Right ventricle myocardium superior (tissue), 1 donor: Measurements from ENCODE around the gene GBP7. TPM values are rescaled to one million over a fixed set of nuclear protein-coding genes. Genes with fewer than 3 reads are reported as not detected.
"Not testable (repeated sequence)": the region's sequence is repeated elsewhere in the genome, so short reads cannot be mapped to it uniquely, and the experiment has no call there.

Experiments
- ATAC-seq: fragments of 200-7000 bp; cut with Tn5 transposase; one replicate; pipeline ENCODE4 v1.9.1; 2020; ENCODE audit warnings: mild to moderate bottlenecking; ENCODE audit not compliant: poor library complexity
- DNase-seq: peaks from one replicate; pipeline ENCODE4 v3.0.0-alpha.2; 2020
- intact Hi-C: fragments of 100-400 bp; cut with DNase I; formaldehyde crosslinking; loops from one replicate; pipeline ENCODE4 v1.11.2; 2022
- total RNA-seq: library from RNA; stranded (reverse); fragmentation: NEBNext Ultra II Directional; extraction: Animal tissue kit (Norgen Biotek cat#: 25700); gene quantifications from one replicate; pipeline ENCODE4 v1.2.1, GENCODE V29; 2021
- donor health status: DM: no; HTN: yes; CAD: no; lungs with severe emphysema.

The GBP7 gene
- total RNA-seq, 1 donor from 2014 or later, result not detected

DNA sequence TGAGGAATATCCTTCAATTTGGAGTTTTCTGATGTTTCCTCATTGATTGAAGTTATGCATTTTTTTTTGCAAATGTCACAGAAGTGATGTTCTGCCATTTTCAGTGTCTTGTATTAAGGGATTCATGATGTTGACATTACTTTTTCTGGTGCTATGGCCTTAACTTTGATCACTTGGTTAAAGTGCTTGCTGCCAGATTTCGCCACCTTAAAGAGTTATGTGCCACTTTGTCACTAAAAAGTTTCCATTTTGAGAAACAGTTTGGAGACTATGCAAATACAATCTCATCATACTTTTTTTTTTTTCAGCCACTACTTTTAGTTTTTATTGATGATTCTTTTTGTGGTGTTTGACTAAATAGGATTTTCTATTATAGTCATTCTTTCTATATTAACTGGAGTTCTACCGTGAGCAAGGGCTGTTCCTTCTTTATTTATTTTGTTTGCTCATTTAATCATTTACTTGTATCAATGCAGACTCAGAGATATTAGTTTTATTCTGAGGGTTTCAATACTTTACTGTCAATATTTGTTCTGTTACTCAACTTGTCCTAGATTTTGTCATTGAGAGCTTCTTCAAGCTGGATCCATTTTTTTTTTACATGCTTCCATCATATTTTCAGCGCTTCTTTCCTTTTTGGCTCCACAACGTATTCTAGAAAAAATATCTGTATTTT lies 3.2 kb downstream of the GBP7 start:
- ATAC-seq (no peak), DNase-seq (no peak)
- intact Hi-C loops, result no loop called here

DNA sequence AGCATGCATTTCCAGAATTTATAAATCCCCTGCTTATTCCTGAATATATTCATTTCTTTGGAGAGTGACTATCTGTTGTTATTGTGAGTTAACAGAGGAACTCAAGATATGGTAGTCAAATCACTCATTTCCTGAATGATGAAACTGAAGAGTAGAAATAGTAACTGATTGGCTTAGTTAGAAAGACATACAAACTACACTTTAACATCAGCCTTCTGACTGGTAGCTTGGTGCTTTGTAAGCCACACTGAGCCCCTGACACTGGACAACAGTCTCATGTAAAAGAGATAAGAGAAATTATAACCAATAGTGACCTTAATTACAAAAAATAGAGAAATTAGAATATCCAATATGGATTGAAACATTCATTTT lies 4.8 kb downstream of the GBP7 start:
- intact Hi-C loops, result no loop called here
- DNase-seq, result no peak
- no peak for ATAC-seq

DNA sequence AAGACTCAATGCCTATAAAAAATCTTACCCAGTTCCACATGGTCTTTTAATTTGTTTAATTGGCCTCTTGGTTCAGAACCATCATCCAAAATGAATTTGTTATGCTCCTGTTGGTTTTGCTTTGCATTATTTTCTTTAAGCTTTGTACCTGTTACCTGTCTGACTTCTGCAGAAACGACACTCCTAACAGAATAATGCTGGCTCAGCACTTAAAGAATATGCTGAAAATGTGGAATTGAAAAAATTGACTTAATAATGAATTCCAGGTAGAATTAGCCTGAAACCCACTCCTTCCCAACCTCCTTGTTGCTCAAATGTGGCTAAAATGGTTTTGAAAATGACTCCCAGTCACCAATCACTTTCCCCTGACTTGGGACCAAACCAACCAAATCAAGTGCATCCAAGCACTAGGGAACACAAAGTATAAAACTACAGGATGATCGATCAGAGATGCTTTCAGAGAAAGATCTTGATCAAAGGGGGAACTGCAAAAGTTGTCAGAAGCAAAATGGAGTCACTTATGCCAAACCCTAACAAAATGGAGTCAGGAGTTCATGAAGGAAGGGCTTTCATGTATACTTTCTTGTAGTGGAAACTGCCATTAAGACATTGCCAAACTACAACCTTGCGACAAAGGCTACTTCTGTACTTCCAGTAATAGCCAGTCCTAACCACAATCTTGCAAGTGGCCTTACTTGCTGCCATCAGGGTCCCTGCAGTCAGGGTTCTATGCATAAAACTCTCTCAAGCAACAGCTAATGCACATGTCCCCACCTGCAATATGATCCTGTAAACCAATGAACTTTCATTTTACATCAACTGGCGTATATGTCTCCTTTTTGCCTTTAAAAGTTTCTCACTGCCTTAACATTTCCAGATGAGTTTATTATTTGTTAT lies 5.4 kb downstream of the GBP7 start:
- no peak for ATAC-seq
- intact Hi-C loops, result no loop called here
- DNase-seq, result no peak

DNA sequence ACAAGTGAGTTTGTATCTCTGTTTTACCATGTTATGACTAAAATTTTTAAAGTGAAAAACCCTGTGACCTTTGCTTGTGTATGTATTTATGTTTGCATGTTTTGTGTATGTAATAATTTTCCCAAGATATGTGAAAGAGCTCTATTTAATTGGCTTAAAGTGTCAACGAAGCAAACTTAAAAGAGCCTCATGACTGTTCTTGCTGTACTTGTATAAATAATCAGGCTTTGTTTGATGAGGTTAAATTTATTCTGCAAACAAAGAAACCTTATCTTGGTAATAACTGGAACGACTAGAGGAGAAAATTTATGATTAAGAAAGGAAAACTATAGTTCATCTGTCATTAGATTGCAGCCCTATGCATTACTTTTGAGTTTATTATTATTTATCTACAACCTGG lies 6.6 kb downstream of the GBP7 start:
- DNase-seq, result no peak
- intact Hi-C loops, result no loop called here

DNA sequence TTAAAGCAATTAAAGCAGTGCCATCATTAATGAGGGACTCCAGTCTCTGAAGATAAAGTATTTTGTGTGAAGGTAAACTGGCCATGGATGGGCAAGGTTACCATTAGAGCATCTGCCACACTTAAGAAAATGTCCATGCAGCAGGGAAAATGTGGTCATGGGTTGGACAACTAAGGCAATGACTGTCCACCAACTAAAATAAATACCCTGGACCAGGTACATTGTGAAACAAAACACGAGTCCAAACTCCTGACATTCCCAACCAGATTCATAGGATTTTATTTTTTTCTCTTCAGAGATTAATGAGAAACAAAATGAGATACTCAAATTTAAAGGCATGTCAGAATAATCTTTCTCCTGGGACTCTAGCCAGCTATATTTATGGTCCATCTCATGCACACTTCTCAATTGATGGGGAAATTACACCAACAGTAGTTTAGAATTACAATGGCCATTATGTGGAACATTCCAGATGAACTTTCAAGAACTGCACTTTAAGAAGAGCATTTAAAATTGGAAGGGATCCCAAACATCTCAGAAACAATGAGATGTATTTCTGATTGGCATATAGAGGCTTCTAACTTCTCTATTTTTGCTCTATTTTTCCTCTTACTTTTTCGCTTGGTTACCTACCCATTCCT lies 8.1 kb downstream of the GBP7 start:
- no peak for DNase-seq
- no peak for ATAC-seq
- intact Hi-C loops, result no loop called here

More for the DNA sequence above, 6.6 kb downstream of the GBP7 start:
- ATAC-seq, result no peak

DNA sequence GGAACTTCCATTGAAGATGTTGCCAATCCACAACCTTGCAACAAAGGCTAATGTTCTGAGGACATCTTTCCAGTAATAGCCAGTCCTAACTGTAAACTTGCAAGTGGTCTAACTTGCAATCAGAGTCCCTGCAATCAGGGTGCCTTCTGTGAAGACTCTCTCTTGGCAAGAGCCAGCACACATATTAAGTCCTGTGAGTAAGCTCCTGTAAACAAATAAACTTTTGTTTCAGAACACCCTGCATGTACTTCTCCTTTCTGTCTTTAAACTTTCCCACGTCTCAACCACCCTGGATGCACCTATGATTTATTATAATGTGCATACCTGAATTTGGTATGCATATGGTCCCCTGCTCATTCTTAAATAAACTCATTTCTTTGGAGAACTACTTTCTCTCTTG lies 9.1 kb downstream of the GBP7 start:
- no peak for DNase-seq
- no peak for ATAC-seq
- intact Hi-C loops, result no loop called here

DNA sequence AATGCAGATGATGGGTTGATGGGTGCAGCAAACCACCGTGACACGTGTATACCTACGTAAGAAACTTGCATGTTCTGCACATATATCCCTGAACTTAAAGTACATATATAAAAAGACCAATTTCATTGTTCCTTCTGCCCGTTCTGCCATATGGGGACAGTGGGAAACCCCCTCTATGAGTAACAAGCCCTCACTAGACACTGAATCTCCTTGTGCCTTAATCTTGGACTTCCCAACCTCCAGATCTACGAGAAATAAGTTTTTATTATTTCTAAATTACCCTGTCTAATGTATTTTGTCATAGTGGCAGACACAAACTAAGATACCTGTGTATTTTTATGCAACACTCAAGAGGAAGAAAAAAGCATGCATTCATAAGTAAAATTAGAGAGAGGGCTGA lies 10.0 kb downstream of the GBP7 start:
- no peak for ATAC-seq
- intact Hi-C loops, result no loop called here
- no peak for DNase-seq

DNA sequence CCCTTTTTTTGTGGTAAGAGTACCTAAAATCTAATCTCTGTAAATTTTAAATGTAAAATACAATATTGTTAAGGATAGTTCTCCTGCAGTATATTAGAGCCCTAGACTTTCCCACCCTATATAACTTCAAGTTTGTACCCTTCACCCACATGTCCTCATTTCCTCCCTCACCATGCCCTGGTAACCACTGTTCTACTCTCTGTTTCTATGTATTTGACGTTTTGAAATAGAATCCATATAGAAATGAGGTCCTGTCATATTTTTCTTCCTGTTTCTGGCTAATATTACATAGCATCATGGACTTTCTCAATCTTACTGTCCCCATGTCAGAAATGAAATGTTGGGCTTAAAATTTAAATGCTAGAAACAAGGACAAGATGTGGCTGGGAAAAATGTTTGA lies 24.8 kb downstream of the GBP7 start:
- ATAC-seq (no peak), DNase-seq (no peak)
- intact Hi-C loops, result no loop called here

DNA sequence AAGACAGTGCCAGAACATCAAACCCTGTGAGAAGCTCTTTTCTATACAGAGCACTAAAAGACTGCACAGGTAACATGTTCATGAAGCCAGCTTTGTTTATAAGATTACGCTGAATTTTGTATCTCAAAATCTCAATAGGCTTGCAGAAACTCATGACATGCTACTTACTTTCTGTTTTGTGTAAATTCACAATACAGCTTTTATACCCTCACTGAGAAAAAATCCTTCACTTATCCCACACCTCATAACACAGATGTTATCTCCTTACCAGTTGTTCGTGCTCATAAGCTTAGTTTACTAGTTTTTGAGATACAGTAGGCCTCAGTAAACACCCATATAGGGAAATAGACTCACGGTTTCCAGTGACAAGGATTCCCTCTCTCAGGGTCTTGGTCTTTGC lies 25.8 kb downstream of the GBP7 start:
- intact Hi-C loops, result no loop called here
- ATAC-seq, result no peak
- DNase-seq, result no peak

DNA sequence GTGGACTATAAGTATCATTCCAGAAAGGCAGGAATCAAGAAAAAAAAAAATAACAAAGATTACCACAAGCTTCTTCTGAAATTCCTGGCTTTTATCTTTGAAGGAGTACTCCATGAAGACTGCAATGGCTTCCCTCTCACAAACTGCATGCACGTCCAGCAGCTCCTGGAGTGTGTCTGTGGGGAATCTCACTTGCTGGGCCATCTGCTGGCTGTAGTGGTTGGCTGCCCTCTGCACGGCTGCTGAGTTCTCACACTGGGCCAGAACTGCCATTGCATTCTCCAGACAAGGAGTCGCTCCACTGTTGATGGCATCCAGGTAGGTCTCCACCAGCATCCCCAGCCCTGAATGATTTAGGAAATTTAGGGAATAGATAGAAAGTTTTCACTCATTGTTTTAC lies 26.6 kb downstream of the GBP7 start:
- ATAC-seq (peak; percentile 53), DNase-seq (peak; percentile 44)
- intact Hi-C loops, result no loop called here

DNA sequence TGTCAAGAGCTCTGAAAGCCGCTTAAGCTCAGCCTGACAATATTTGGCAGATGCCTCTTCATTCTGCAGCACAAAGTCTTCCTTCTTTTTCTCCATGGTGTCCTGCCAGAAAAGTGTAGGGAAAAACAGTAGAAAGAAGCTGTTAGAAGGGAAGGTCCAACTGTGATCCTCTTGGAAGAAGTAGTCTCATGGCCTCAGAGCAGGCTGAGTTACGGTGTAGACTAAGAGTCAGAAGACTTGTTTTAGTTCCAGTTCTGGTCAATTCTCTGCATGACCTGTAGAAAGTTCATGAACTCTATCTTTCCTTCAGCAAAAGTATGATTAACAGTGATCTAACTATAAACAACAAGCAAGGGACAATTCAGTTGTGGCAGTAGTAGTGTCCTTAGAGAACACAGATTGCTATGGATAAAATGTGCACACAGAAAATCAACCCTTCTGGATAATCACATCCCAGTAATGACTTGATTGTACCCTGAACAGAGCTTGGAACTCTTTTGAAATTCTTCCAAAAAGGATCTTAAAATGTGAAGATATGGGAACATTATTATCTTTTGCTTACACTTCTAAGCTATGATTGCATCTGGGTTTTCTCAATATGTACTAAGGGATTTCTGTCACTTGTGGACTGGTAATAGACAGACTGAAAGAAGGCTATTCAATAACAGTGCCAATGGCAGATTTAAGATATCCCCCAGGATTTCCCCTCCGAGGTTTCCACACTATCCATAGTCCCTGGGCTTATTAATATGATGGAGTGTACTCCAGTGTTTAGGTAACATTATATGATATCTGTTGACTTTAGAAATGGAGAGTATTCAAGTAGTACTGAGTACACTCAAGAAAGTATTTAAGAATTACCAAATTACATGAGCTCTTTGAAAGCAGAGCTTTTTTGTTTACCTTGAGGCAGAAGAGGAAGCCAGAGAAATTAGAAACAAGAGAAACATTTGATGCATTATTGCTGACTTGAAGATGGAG lies 27.8 kb downstream of the GBP7 start:
- ATAC-seq (no peak), DNase-seq (no peak)
- intact Hi-C loops, result no loop called here

DNA sequence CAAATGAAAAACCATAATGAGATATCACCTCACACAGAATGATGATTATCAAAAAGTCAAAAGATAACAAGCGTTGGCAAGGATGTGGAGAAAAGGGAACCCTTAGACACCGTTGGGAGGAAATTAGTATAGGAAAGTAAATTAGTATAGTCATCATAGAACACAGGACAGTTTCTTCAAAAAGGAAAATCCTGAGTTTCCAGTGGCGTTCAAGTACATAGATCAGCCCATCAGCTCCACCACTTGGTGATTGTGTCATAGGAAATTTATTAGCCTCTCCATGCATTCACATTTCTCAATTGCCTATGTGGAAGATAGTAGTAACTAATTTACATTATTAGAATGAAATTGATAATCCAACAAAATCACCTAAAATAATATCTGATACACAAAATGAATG lies 29.1 kb downstream of the GBP7 start:
- ATAC-seq (no peak), DNase-seq (no peak)
- intact Hi-C loops, result no loop called here

DNA sequence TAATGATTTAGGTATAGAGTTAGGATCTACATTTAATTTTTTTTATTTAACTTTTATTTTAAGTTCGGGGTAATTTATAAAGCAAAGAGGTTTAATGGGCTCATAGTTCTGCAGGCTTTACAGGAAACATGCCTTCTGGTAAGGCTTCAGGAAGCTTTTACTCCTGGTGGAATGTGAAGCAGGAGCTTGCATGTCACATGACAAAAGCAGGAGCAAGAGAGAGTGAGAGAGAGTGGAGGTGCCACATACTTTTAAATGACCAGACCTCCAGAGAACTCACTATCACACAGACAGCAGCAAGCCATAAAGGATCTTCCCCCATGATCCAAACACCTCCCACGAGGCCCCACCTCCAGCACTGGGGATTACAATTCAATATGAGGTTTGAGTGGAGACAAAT lies 32.3 kb downstream of the GBP7 start:
- no peak for ATAC-seq
- intact Hi-C loops, result no loop called here
- no peak for DNase-seq

DNA sequence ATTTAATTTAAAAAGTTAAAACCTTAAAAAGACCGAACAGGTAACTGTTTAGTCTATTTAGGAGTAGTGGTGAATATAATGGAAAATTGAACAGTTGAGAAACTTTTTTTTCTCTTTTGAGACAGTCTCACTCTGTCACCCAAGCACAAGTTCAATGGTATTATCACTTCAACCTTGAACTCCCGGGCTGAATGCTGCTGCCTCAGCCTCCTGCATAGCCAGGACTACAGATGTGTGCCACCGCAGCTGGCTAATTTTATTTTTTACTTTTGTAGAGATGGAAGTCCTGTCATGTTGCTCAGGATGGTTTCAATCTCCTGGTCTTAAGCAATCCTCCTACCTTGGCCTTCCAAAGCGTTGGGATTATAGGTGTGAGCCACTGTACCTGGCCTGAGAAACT lies 33.6 kb downstream of the GBP7 start:
- intact Hi-C loops, result no loop called here
- ATAC-seq, result no peak
- no peak for DNase-seq

DNA sequence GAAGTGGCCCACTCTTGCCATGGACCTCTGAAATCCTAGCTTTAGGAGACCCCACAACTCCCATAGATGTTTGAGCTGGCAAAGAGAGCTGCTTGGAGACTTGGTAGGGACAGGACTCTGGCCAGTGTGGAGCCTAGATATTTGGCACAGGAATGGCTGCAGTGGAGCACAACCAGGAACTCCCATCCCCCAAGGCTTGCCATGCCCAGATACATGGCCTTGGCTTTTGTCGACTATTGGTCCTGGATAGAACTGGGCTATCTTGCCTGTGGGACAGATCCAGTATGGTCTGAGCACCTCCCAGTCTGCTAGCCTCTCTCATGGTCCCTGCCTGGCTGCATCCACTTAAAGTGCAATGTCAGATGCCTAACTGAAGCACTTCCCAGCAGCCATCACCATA lies 42.1 kb downstream of the GBP7 start:
- intact Hi-C loops, result no loop called here
- DNase-seq (no peak), ATAC-seq (no peak)

DNA sequence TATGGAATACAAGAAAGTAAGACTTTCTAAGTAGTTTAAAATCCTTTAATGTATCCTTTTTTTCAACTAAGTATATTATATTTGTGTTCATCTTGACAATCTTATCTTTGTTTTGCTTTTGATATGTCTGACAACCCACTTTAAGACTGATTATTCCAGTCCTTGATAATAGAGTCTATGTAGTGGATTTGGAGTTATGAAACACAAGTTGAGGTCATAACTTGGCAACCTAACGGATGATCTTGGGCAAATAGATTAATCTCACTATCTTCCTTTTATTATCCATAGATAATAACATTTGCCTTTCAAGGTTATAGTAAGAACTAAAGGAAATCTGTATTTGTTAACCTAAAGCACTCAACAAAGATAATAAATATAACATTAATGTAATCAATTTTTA lies 45.1 kb downstream of the GBP7 start:
- DNase-seq (no peak), ATAC-seq (no peak)
- intact Hi-C loops, result no loop called here

DNA sequence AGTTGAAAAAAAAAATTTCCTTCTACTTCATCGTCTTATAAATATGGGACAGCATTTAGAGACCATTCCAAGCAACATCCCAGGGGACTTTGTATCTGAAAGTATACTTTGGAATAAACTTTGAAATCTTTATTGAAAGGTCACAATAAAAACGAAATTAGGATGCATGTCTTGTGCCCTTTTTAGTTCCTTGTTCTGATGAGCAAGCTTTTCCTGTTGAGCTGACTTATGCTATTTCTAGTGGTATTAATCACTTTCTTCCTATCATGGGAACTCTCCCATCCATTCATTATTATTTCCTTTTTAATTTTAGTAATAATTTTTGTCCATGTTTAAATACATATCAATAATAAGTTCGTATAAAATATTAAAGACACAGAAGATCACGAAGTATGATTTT lies 45.9 kb downstream of the GBP7 start:
- DNase-seq (no peak), ATAC-seq (no peak)
- intact Hi-C loops, result no loop called here

DNA sequence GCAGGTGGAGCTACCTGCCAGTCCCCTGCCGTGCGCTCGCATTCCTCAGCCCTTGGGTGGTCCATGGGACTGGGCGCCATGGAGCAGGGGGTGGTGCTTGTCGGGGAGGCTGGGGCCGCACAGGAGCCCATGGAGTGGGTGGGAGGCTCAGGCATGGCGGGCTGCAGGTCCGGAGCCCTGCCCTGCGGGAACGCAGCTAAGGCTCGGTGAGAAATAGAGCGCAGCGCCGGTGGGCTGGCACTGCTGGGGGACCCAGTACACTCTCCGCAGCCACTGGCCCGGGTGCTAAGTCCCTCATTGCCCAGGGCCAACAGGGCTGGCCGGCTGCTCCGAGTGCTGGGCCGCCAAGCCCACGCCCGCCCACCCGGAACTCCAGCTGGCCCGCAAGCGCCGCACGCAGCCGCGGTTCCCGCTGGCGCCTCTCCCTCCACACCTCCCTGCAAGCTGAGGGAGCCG lies 47.8 kb downstream of the GBP7 start:
- ATAC-seq, intact Hi-C loops: not testable (repeated sequence)
- peak; percentile 24 for DNase-seq
